ENCODE measurements around the gene RNF41. TPM values are rescaled to one million over a fixed set of nuclear protein-coding genes. Genes with fewer than 3 reads are reported as not detected.

Gene RNF41
- total RNA-seq, 6 experiments from 2014 or later, result 65.9 to 103 (median 71.2) TPM

DNA sequence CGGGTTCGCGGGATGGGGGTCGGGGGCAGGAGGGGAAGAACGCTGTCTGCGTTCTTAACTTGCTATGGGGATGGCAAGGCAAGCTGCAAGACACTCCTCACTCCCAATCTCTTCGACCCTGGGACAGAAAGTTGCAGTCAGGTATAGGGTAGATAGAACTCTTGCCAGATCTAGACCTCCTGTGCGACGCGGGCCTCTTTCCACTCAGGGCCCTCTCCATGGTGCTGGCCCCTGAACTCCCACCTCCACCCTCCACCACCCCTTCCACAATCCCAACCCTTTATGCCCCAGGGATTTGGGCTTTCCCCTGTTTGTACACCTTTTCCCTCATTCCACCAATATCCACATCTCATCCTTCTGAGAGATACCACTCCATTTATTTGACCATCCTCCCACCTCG, 3.2 kb upstream of the RNF41 start:
- H3K4me3 Mint-ChIP-seq, result peak overlapping the region; percentile 90
- H3K36me3 Mint-ChIP-seq (ENCODE audit: low read depth), result no peaks in the 10 kb centered on the region
- peaks cover 32% of the 10 kb centered on the region for H3K4me1 Mint-ChIP-seq (ENCODE audit: low read depth)
- no peaks in the 10 kb centered on the region for H3K9me3 Mint-ChIP-seq
- H3K27ac Mint-ChIP-seq, result peak overlapping the region; percentile 69
- H3K27me3 Mint-ChIP-seq (ENCODE audit: insufficient read depth), result peaks cover 9% of the 10 kb centered on the region
- DNase-seq, result no peak
- TF ChIP-seq, protein P1, sequence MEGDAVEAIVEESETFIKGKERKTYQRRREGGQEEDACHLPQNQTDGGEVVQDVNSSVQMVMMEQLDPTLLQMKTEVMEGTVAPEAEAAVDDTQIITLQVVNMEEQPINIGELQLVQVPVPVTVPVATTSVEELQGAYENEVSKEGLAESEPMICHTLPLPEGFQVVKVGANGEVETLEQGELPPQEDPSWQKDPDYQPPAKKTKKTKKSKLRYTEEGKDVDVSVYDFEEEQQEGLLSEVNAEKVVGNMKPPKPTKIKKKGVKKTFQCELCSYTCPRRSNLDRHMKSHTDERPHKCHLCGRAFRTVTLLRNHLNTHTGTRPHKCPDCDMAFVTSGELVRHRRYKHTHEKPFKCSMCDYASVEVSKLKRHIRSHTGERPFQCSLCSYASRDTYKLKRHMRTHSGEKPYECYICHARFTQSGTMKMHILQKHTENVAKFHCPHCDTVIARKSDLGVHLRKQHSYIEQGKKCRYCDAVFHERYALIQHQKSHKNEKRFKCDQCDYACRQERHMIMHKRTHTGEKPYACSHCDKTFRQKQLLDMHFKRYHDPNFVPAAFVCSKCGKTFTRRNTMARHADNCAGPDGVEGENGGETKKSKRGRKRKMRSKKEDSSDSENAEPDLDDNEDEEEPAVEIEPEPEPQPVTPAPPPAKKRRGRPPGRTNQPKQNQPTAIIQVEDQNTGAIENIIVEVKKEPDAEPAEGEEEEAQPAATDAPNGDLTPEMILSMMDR (IDR thresholded peaks at IDR 0.05), result no peak

- TF ChIP-seq, protein P1 (IDR thresholded peaks at IDR 0.05), result peak; percentile 93
- Mint-ChIP-seq H3K36me3 (ENCODE audit: low read depth) (no peaks in the 10 kb centered on the region), H3K4me1 (ENCODE audit: low read depth) (peaks cover 32% of the 10 kb centered on the region), H3K9me3 (no peaks in the 10 kb centered on the region), H3K4me3 (peak within 1 kb of the TSS; percentile 90), H3K27ac (peak within 1 kb of the TSS; percentile 88), H3K27me3 (ENCODE audit: insufficient read depth) (peaks cover 9% of the 10 kb centered on the region)
- peak; percentile 97 for DNase-seq
Measured at GRCh38 chr12:56224102-56224701, 2.5 kb upstream of the RNF41 start, which contains the start of gene NABP2. TSS of gene NABP2 (plus strand) at chr12:56224342. CDS start at chr12:56224857, 515 bp downstream.

- no peak for DNase-seq
- Mint-ChIP-seq H3K27me3 (ENCODE audit: insufficient read depth) (peaks cover 9% of the 10 kb centered on the region), H3K4me1 (ENCODE audit: low read depth) (peaks cover 32% of the 10 kb centered on the region), H3K9me3 (no peaks in the 10 kb centered on the region), H3K36me3 (ENCODE audit: low read depth) (no peaks in the 10 kb centered on the region), H3K27ac (peak overlapping the region; percentile 88), H3K4me3 (peak overlapping the region; percentile 90)
- TF ChIP-seq, protein P1 (IDR thresholded peaks at IDR 0.05), result no peak
Measured at GRCh38 chr12:56223571-56224101, 1.9 kb upstream of the RNF41 start.

- Mint-ChIP-seq H3K36me3 (ENCODE audit: low read depth) (no peaks in the 10 kb centered on the region), H3K27ac (peak overlapping the region; percentile 96)
Measured at GRCh38 chr12:56222531-56222895, 791 bp upstream of the RNF41 start.

GRCh38 chr12:56221232-56221756, 428 bp downstream of the RNF41 start:
- H3K36me3 Mint-ChIP-seq (ENCODE audit: low read depth), result peaks cover 5% of the 10 kb centered on the region
- TF ChIP-seq, protein P1 (IDR thresholded peaks at IDR 0.05), result no peak
- peaks cover 9% of the 10 kb centered on the region for H3K27me3 Mint-ChIP-seq (ENCODE audit: insufficient read depth)
- no peaks in the 10 kb centered on the region for H3K9me3 Mint-ChIP-seq
- peak overlapping the region; percentile 94 for H3K4me3 Mint-ChIP-seq
- H3K27ac Mint-ChIP-seq, result peak overlapping the region; percentile 96
- peak; percentile 66 for DNase-seq
- H3K4me1 Mint-ChIP-seq (ENCODE audit: low read depth), result peaks cover 37% of the 10 kb centered on the region

More at GRCh38 chr12:56222531-56222895, 791 bp upstream of the RNF41 start:
- TF ChIP-seq, protein P1 (IDR thresholded peaks at IDR 0.05), result no peak
- peaks cover 9% of the 10 kb centered on the region for H3K27me3 Mint-ChIP-seq (ENCODE audit: insufficient read depth)
- peak overlapping the region; percentile 94 for H3K4me3 Mint-ChIP-seq
- peaks cover 32% of the 10 kb centered on the region for H3K4me1 Mint-ChIP-seq (ENCODE audit: low read depth)
- H3K9me3 Mint-ChIP-seq, result no peaks in the 10 kb centered on the region
- no peak for DNase-seq
